Skeletal muscle cell (primary cell): Measurements from ENCODE around the gene GLIS1.
A peak's percentile ranks its signal among the peaks of the same experiment; 100 is the strongest.

Source experiments
- DNase-seq: peaks from one replicate; pipeline ENCODE4 v3.0.0-alpha.2; 2010; ENCODE audit warnings: low read depth
- H3K4me3 ChIP-seq: 2 replicates; pipeline ENCODE4 v1.5.1; 2011; ENCODE audit warnings: low read depth, mild to moderate bottlenecking, control low read depth, low read length, moderate library complexity

GLIS1 gene

GRCh38 chr1:53592521-53592982 is 146.4 kb downstream of the GLIS1 start:
- no peak for DNase-seq
- no peak overlapping the region for H3K4me3 ChIP-seq

- no peak for DNase-seq
- no peak overlapping the region for H3K4me3 ChIP-seq
Measured at GRCh38 chr1:53591924-53592323, 147.0 kb downstream of the GLIS1 start.

GRCh38 chr1:53590531-53591515 is 148.1 kb downstream of the GLIS1 start:
- H3K4me3 ChIP-seq = no peak overlapping the region
- DNase-seq = peak; percentile 12

- no peak for DNase-seq
- no peak overlapping the region for H3K4me3 ChIP-seq
Measured at GRCh38 chr1:53590104-53590503, 148.9 kb downstream of the GLIS1 start.

- no peak for DNase-seq
- H3K4me3 ChIP-seq = no peak overlapping the region
Measured at GRCh38 chr1:53589043-53589887, 149.7 kb downstream of the GLIS1 start.

GRCh38 chr1:53588053-53588779 is 150.7 kb downstream of the GLIS1 start:
- H3K4me3 ChIP-seq = no peak overlapping the region
- DNase-seq = no peak

- H3K4me3 ChIP-seq = no peak overlapping the region
- no peak for DNase-seq
Measured at GRCh38 chr1:53587252-53587988, 151.5 kb downstream of the GLIS1 start.

- no peak for DNase-seq
- H3K4me3 ChIP-seq = no peak overlapping the region
Measured at GRCh38 chr1:53586765-53587164, 152.2 kb downstream of the GLIS1 start.

GRCh38 chr1:53585565-53585964 is 153.4 kb downstream of the GLIS1 start:
- H3K4me3 ChIP-seq = no peak overlapping the region
- no peak for DNase-seq

GRCh38 chr1:53585129-53585528 is 153.8 kb downstream of the GLIS1 start:
- H3K4me3 ChIP-seq = no peak overlapping the region
- no peak for DNase-seq

- DNase-seq = no peak
- no peak overlapping the region for H3K4me3 ChIP-seq
Measured at GRCh38 chr1:53584777-53585107, 154.2 kb downstream of the GLIS1 start.

GRCh38 chr1:53583868-53584776 is 154.8 kb downstream of the GLIS1 start:
- no peak overlapping the region for H3K4me3 ChIP-seq

GRCh38 chr1:53583021-53583867 is 155.7 kb downstream of the GLIS1 start:
- DNase-seq = peak; percentile 43
- no peak overlapping the region for H3K4me3 ChIP-seq

More at GRCh38 chr1:53583868-53584776, 154.8 kb downstream of the GLIS1 start:
- DNase-seq = no peak

GRCh38 chr1:53582211-53583020 is 156.5 kb downstream of the GLIS1 start:
- no peak for DNase-seq
- H3K4me3 ChIP-seq = no peak overlapping the region

- no peak for DNase-seq
- no peak overlapping the region for H3K4me3 ChIP-seq
Measured at GRCh38 chr1:53581476-53581875, 157.5 kb downstream of the GLIS1 start.

- H3K4me3 ChIP-seq = no peak overlapping the region
- no peak for DNase-seq
Measured at GRCh38 chr1:53580739-53581475, 158.1 kb downstream of the GLIS1 start.
